HepG2 (cell line): ENCODE results near the gene TSC1. TPM values are rescaled to one million over a fixed set of nuclear protein-coding genes. Genes with fewer than 3 reads are reported as not detected.
A peak's percentile ranks its signal among the peaks of the same experiment; 100 is the strongest.

ENCODE experiments used
- ATAC-seq: fragments of 200-7000 bp; cut with Tn5 transposase; 3 replicates; pipeline ENCODE4 v1.9.1; 2020; ENCODE audit warnings: mild to moderate bottlenecking, moderate library complexity
- BruUV-seq: library from RNA; stranded (reverse); fragments of 400-500 nt; replicated peaks from 2 replicates; lab custom pipeline; 2021; lab: Mats Ljungman, UMichigan
- CTCF ChIA-PET: fragments of 300-600 bp; formaldehyde crosslinking; extraction: SDS; loops from one replicate; lab custom pipeline; 2021; ENCODE audit warnings: low total read pairs, inconsistent platforms, low intra/inter-chr PET ratio; lab: Yijun Ruan, JAX
- POLR2A ChIA-PET: fragments of 350-600 bp; sonication (Branson Sonifier 250); formaldehyde crosslinking; loops from one replicate; lab custom pipeline; 2020; ENCODE audit warnings: antibody characterized with exemption, inconsistent platforms; lab: Yijun Ruan, JAX
- DNase-seq: peaks from one replicate; pipeline ENCODE4 v3.0.0-alpha.2; 2015; ENCODE audit warnings: low spot score
- FAIRE-seq: peaks from 3 replicates; lab custom pipeline; 2011; peaks lifted over from hg19 to GRCh38; lab: Jason Lieb, UNC
- H2AFZ ChIP-seq: one replicate; pipeline ENCODE4 v1.6.1; 2011; ENCODE audit warnings: low read length, inconsistent platforms
- H3K27ac ChIP-seq: fragments of 300-600 bp; 3 replicates; pipeline ENCODE4 v1.8.0; 2011; ENCODE audit warnings: mixed run types, mild to moderate bottlenecking, mixed read lengths, low read length, inconsistent platforms; ENCODE audit not compliant: insufficient read depth; ENCODE audit errors: extremely low read length
- H3K27me3 ChIP-seq, 2 experiments: fragments of 200-600 bp in 1 of 2; 2 replicates in 1 of 2; 3 replicates in 1 of 2; pipeline versions ENCODE4 v1.6.0 to v1.8.0; 2011; ENCODE audit warnings: low read length in 2 of 2, mild to moderate bottlenecking in 2 of 2, moderate library complexity in 2 of 2, inconsistent platforms in 1 of 2; ENCODE audit not compliant: insufficient read depth in 2 of 2, control insufficient read depth in 1 of 2
- H3K36me3 ChIP-seq, 2 experiments: fragments of 200-600 bp in 1 of 2; replicated peaks in 1 of 2; 2 replicates in 1 of 2; 3 replicates in 1 of 2; pipeline versions ENCODE4 v1.5.1 to v1.8.0; 2011; ENCODE audit warnings: low read length in 2 of 2, inconsistent platforms in 1 of 2; ENCODE audit not compliant: insufficient read depth in 2 of 2, control insufficient read depth in 1 of 2
- H3K4me1 ChIP-seq: 2 replicates; pipeline ENCODE4 v1.5.1; 2012; ENCODE audit warnings: low read length, inconsistent platforms; ENCODE audit not compliant: insufficient read depth
- H3K4me2 ChIP-seq: 2 replicates; pipeline ENCODE4 v1.6.0; 2011; ENCODE audit warnings: low read depth, low read length, inconsistent platforms
- H3K4me3 ChIP-seq, 3 experiments: fragments of 200-600 bp in 1 of 3; sonication (generic), shearing (Covaris generic) in 1 of 3; replicated peaks in 1 of 3; 2 replicates each; pipeline ENCODE4 v1.5.1; 2011 to 2016; ENCODE audit warnings: low read length in 3 of 3, inconsistent platforms in 2 of 3, low read depth in 2 of 3, mild to moderate bottlenecking in 2 of 3, control low read depth in 1 of 3, mixed read lengths in 1 of 3; ENCODE audit not compliant: insufficient read depth in 1 of 3
- H3K79me2 ChIP-seq: one replicate; pipeline ENCODE4 v1.6.1; 2011; ENCODE audit warnings: low read length, inconsistent platforms; ENCODE audit not compliant: insufficient read depth
- H3K9ac ChIP-seq: 2 replicates; pipeline ENCODE4 v1.6.0; 2011; ENCODE audit warnings: mild to moderate bottlenecking, low read depth, low read length, inconsistent platforms; ENCODE audit not compliant: insufficient read depth
- H3K9me3 ChIP-seq: 2 replicates; pipeline ENCODE4 v1.5.1; 2012; ENCODE audit warnings: mild to moderate bottlenecking, low read length
- H4K20me1 ChIP-seq: 2 replicates; pipeline ENCODE4 v1.6.0; 2011; ENCODE audit warnings: inconsistent platforms, mild to moderate bottlenecking, low read length, moderate library complexity; ENCODE audit not compliant: insufficient read depth
- ATF2 ChIP-seq: sonication (generic); formaldehyde crosslinking; IDR thresholded peaks from 2 replicates; pipeline ENCODE4 v1.4.0; 2020; ENCODE audit warnings: missing genetic modification reagents
- GFI1 ChIP-seq: sonication (generic); formaldehyde crosslinking; IDR thresholded peaks from 2 replicates; pipeline ENCODE4 v1.5.0; 2020; ENCODE audit warnings: missing genetic modification reagents, mild to moderate bottlenecking, borderline replicate concordance
- HCFC1 ChIP-seq: fragments of 150-350 bp; IDR thresholded peaks from 2 replicates; pipeline ENCODE4 v1.6.1; 2014; ENCODE audit warnings: low read depth, low read length
- HNF1A ChIP-seq, 2 experiments: sonication (generic) in 1 of 2; formaldehyde crosslinking in 1 of 2; IDR thresholded peaks; 2 replicates each; pipeline versions ENCODE4 v1.4.0 to v1.6.1; 2016 to 2020; ENCODE audit warnings: borderline replicate concordance in 1 of 2, low read depth in 1 of 2, mild to moderate bottlenecking in 1 of 2, missing genetic modification reagents in 1 of 2
- MED1 ChIP-seq: sonication (generic); formaldehyde crosslinking; IDR thresholded peaks from 2 replicates; pipeline ENCODE4 v1.4.0; 2020; ENCODE audit warnings: missing genetic modification reagents
- SMAD9 ChIP-seq: sonication (generic); formaldehyde crosslinking; IDR thresholded peaks from 2 replicates; pipeline ENCODE4 v1.5.1; 2020; ENCODE audit warnings: mild to moderate bottlenecking, missing genetic modification reagents
- SNAPC2 ChIP-seq: sonication (generic); formaldehyde crosslinking; IDR thresholded peaks from 2 replicates; pipeline ENCODE4 v1.8.1; 2022; ENCODE audit warnings: mild to moderate bottlenecking, missing genetic modification reagents
- TP53 ChIP-seq: sonication (generic); formaldehyde crosslinking; conservative IDR thresholded peaks from 2 replicates; pipeline ENCODE4 v1.4.0; 2020; ENCODE audit warnings: missing genetic modification reagents
- ZFP37 ChIP-seq: sonication (generic); formaldehyde crosslinking; IDR thresholded peaks from 2 replicates; pipeline ENCODE4 v1.4.0; 2020; ENCODE audit warnings: missing genetic modification reagents, borderline replicate concordance
- ZNF280B ChIP-seq: sonication (generic); formaldehyde crosslinking; IDR thresholded peaks from 2 replicates; pipeline ENCODE4 v1.5.0; 2020; ENCODE audit warnings: missing genetic modification reagents, mild to moderate bottlenecking, borderline replicate concordance
- ZNF292 ChIP-seq: sonication (generic); formaldehyde crosslinking; IDR thresholded peaks from 2 replicates; pipeline ENCODE4 v1.8.1; 2022; ENCODE audit warnings: mild to moderate bottlenecking, low read depth, missing genetic modification reagents, borderline replicate concordance
- ZNF343 ChIP-seq: sonication (generic); formaldehyde crosslinking; IDR thresholded peaks from 2 replicates; pipeline ENCODE4 v1.4.0; 2020; ENCODE audit warnings: mild to moderate bottlenecking, missing genetic modification reagents
- ZNF501 ChIP-seq: sonication (generic); formaldehyde crosslinking; IDR thresholded peaks from 2 replicates; pipeline ENCODE4 v1.5.1; 2020; ENCODE audit warnings: mild to moderate bottlenecking, moderate library complexity, missing genetic modification reagents
- ZSCAN31 ChIP-seq: sonication (generic); formaldehyde crosslinking; IDR thresholded peaks from 2 replicates; pipeline ENCODE4 v1.5.0; 2020; ENCODE audit warnings: low read depth, mild to moderate bottlenecking, missing genetic modification reagents
- WGBS: methylation state at CpG from one replicate; pipeline ENCODE4 v1.1.6; 2017; ENCODE audit warnings: low lambda C conversion rate; 5-methylcytosine and 5-hydroxymethylcytosine counted together
- in situ Hi-C: cut with HindIII; loops from 2 replicates; pipeline ENCODE4 v1.10.0; 2017; ENCODE audit warnings: low pct_unique_long_range_greater_than_20kb; ENCODE audit not compliant: extremely low pct_ligation_motif_present
- intact Hi-C: fragments of 100-400 bp; cut with micrococcal nuclease; formaldehyde crosslinking; loops from one replicate; pipeline ENCODE4 v1.10.0; 2022; ENCODE audit not compliant: unreplicated experiment
- polyA plus RNA-seq, 8 experiments: library from polyadenylated mRNA; depleted of rRNA in 3 of 8; stranded (reverse) in 7 of 8; unstranded in 1 of 8; fragments of >200 nt; fragmentation: Illumina TruSeq in 4 of 8; extraction: Trizol in 4 of 8; gene quantifications; 2 replicates each; pipeline versions ENCODE4 v1.2.1 to v1.2.3, GENCODE V29; 2011 to 2016; ENCODE audit warnings: low read depth in 4 of 8, missing spikeins in 1 of 8, mixed read lengths in 1 of 8; ENCODE audit not compliant: insufficient read depth in 1 of 8
- total RNA-seq, 5 experiments: library from RNA; depleted of rRNA; stranded (reverse); fragments of >200 nt; fragmentation: Illumina TruSeq; extraction: Trizol; gene quantifications; 2 replicates each; pipeline ENCODE4 v1.2.3, GENCODE V29; 2016; ENCODE audit warnings: low read depth in 1 of 5

Gene TSC1
- total and polyA plus RNA-seq, 2 of the 13 experiments (the other 11 are each of a cell fraction or from before 2014, with no cell fraction given): 31.6 to 66.1 TPM

- peak; percentile 62; the same call in 1 of the 2 replicates for TF ChIP-seq ATF2 (CRISPR knock-in tag)
- TF ChIP-seq, all 625 proteins: peak for 11
Observed at GRCh38 chr9:132901858-132902831, 42.3 kb downstream of the TSC1 start (continued).

- DNase-seq (no peak), ATAC-seq (no peak), FAIRE-seq (no peak)
- CTCF ChIA-PET: no interaction called here
- POLR2A ChIA-PET: no interaction called here
- in situ Hi-C loops (no loop called here), intact Hi-C loops (no loop called here)
- Histone ChIP-seq H3K79me2 (no peaks in the 10 kb centered on the region), H3K4me3 (no peak overlapping the region), H2AFZ (no peak overlapping the region), H3K4me1 (0 out of 2 replicates have a peak, but pooled peaks cover 5% of the 10 kb centered on the region), H3K9me3 (no peaks in the 10 kb centered on the region), H3K4me2 (no peak overlapping the region), H4K20me1 (no peaks in the 10 kb centered on the region; the same call in 1 of the 2 replicates), H3K36me3 (peaks cover 32 to 68% of the 10 kb centered on the region in 2 experiments), H3K9ac (no peak overlapping the region), H3K27ac (no peak overlapping the region), H3K27me3 (no peaks in the 10 kb centered on the region)
- 95% methylated on average over 7 of the region's 7 CpGs for WGBS
- BruUV-seq: no TSS peak
- TF ChIP-seq ZNF343 (CRISPR knock-in tag) (no peak), ZNF280B (CRISPR knock-in tag) (no peak), ZNF292 (CRISPR knock-in tag) (no peak), GFI1 (CRISPR knock-in tag) (no peak), MED1 (CRISPR knock-in tag) (no peak), ZSCAN31 (CRISPR knock-in tag) (no peak), HCFC1 (no peak), SNAPC2 (CRISPR knock-in tag) (no peak), SMAD9 (no peak), ZFP37 (no peak), HNF1A (IDR thresholded peaks at IDR 0.05; ENCODE audit: low read depth) (no peak), HNF1A (CRISPR knock-in tag; IDR thresholded peaks at IDR 0.05; ENCODE audit: borderline replicate concordance) (no peak), ZNF501 (CRISPR knock-in tag) (no peak), TP53 (CRISPR knock-in tag) (no peak)
Observed at GRCh38 chr9:132898051-132898450, 46.4 kb downstream of the TSC1 start.
